GM21723 (cell line): ENCODE results near the gene AP3S2.
A peak's percentile ranks its signal among the peaks of the same experiment; 100 is the strongest.
"Not testable (repeated sequence)": the region's sequence is repeated elsewhere in the genome, so short reads cannot be mapped to it uniquely, and the experiment has no call there.

Experiments used
- ATAC-seq: cut with Tn5 transposase; IDR thresholded peaks from one replicate; pipeline ENCODE4 v1.9.1; 2021; ENCODE audit warnings: mild to moderate bottlenecking, moderate library complexity; ENCODE audit not compliant: unreplicated experiment

AP3S2 gene

GRCh38 chr15:89893696-89894447, at the start of gene AP3S2:
Gene AP3S2 (minus strand): TSS chr15:89893994. CDS start chr15:89893949, 45 bp downstream.
- ATAC-seq = peak; percentile 88

DNA sequence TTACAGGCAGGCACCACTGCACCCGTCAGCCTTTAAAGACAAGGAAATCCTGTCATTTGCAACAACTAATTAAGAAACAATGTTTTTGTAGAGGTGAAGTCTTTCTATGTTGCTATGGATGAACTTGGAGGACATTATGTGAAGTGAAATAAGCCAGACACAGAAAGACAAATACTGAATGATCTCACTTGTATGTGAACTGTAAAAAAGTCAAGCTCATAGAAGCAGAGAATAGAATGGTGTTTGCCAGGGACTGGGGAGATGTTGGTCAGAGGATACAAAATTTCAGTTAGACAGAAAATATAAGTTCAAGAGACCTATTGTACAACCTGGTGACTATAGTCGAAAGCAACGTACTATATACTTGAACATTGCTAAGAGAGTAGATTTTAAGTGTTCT, 46.1 kb upstream of the AP3S2 start:
- ATAC-seq = no peak

- ATAC-seq = not testable (repeated sequence)
Observed at GRCh38 chr15:89939377-89939776, 45.6 kb upstream of the AP3S2 start.

GRCh38 chr15:89937365-89938350, 43.9 kb upstream of the AP3S2 start:
- no peak for ATAC-seq

GRCh38 chr15:89936786-89937265, 43.0 kb upstream of the AP3S2 start:
- ATAC-seq = no peak

- no peak for ATAC-seq
Observed at GRCh38 chr15:89936051-89936785, 42.4 kb upstream of the AP3S2 start.

DNA sequence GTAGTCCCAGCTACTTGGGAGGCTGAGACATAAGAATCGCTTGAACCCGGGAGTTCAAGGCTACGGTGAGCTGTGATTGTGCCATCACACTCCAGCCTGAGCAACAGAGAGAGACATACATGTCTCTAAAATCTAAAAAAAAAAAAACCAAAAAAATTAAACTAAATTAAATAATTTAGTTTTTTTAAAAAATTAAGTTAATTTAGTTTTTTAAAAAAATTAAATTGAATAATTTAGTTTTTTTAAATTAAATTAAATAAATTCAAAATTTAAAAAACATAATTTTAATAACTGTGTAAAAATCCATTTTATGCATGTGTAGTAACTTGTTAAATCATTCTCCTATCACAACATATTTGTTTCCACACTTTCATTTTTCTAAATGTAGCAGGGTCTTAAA, 39.1 kb upstream of the AP3S2 start:
- ATAC-seq = no peak

GRCh38 chr15:89928421-89928820, 34.6 kb upstream of the AP3S2 start:
- ATAC-seq = no peak

GRCh38 chr15:89926158-89926557, 32.4 kb upstream of the AP3S2 start:
- ATAC-seq = no peak

- no peak for ATAC-seq
Observed at GRCh38 chr15:89917442-89918101, 23.8 kb upstream of the AP3S2 start.

- ATAC-seq = no peak
Observed at GRCh38 chr15:89916660-89917059, 22.9 kb upstream of the AP3S2 start.

GRCh38 chr15:89912674-89913396, 19.0 kb upstream of the AP3S2 start, which contains the start of gene ARPIN:
Gene ARPIN (minus strand): TSS chr15:89912952. CDS start chr15:89912835, 117 bp downstream.
- no peak for ATAC-seq

- no peak for ATAC-seq
Observed at GRCh38 chr15:89912145-89912673, 18.4 kb upstream of the AP3S2 start.

GRCh38 chr15:89910891-89911626, 17.3 kb upstream of the AP3S2 start:
- ATAC-seq = no peak

GRCh38 chr15:89909611-89910010, 15.8 kb upstream of the AP3S2 start:
- no peak for ATAC-seq

DNA sequence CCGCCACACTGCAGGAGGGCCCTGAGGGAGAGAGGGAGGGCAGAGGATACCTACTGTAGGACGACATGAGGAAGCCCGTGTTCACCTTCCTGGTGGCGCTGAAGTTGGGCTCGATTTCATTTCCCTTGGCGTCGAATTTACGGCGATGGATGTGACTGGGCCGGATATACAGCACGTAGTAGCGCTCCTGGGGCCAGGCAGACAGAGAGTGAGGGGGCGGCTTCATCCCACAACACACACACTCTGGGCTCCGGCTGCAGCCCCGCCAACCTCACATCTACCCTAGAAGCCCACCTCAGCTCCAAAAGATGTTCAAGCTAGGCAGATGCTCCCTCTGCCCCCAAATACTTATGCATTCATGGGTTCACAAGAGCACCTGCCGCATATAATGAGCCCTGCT, 14.4 kb upstream of the AP3S2 start:
- ATAC-seq = no peak

DNA sequence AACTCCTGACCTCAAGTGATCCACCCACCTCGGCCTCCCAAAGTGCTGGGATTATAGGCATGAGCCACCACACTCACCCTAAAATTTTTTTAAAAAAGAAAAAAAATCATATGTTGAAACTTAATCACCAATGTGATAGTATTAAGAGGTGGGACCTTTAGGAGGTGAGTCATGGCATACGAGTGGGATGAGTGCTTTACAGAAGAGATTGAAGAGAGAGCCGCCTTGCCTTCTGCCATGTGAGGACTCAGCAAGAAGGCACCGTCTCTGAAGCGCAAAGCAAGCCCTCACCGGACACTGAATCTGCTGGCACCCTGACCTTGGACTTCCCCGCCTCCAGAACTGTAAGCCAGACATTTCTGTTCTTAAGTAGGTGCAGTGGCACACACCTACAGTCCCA, 13.5 kb upstream of the AP3S2 start:
- ATAC-seq = no peak

DNA sequence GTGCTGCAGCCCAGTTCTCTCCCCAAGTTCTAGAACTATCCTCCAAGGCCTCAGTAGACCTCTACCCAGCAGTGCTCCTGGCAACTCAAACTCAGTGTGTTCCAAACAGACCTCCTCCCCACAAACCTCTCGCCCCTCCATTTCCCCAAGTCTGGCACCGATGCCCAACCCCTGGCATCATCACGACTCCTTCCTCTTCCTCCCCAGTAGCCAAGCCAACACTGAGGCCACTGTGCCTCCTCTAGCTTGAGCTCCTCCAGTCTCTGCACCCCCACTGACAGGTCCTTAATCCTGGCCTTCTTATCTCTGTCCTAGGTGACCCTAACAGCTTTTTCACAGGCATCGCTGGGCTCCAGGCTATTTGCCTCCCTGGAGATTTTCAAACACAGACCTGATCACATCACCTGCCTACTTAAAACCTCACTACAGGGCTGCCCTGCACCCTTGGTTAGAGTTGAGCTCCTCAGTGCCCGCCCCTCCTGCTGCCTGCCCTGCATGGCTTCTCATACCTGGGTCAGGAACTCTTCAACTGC, 12.1 kb upstream of the AP3S2 start:
- no peak for ATAC-seq
